ENCODE data around the gene DHX36.

DNA sequence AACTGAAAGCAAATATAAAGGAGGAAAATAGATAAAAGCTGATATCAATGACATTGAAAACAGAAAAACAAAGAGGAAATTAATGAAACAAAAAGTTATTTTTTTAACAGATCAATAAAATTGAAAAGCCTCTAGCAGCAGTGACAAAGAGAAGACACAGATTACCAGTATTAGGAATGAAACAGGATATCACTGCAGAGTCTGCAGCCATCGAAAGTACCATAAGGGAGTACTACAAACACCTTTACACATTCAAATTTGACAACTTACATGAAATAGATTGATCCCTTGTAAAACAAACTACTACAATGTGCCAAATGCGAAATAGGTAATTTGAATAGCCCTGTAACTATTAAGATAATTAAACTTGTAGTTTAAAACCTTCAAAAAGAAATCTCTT is 24.9 kb upstream of the DHX36 start:
- no peak for TF ChIP-seq CEBPB (IDR thresholded peaks at IDR 0.05; ENCODE audit: borderline replicate concordance in 1 of 2, low read depth in 2 of 2, low read length in 2 of 2)
- TF ChIP-seq, protein P1, sequence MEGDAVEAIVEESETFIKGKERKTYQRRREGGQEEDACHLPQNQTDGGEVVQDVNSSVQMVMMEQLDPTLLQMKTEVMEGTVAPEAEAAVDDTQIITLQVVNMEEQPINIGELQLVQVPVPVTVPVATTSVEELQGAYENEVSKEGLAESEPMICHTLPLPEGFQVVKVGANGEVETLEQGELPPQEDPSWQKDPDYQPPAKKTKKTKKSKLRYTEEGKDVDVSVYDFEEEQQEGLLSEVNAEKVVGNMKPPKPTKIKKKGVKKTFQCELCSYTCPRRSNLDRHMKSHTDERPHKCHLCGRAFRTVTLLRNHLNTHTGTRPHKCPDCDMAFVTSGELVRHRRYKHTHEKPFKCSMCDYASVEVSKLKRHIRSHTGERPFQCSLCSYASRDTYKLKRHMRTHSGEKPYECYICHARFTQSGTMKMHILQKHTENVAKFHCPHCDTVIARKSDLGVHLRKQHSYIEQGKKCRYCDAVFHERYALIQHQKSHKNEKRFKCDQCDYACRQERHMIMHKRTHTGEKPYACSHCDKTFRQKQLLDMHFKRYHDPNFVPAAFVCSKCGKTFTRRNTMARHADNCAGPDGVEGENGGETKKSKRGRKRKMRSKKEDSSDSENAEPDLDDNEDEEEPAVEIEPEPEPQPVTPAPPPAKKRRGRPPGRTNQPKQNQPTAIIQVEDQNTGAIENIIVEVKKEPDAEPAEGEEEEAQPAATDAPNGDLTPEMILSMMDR (IDR thresholded peaks at IDR 0.05 in 2 of 3, conservative IDR thresholded peaks at IDR 0.05 in 1 of 3; ENCODE audit: control insufficient read depth in 2 of 3, extremely low read depth in 1 of 3, insufficient read depth in 1 of 3, low read depth in 3 of 3, low read length in 3 of 3): no peak
- TF ChIP-seq HCFC1 (IDR thresholded peaks at IDR 0.05; ENCODE audit: low read length): no peak
- TF ChIP-seq, protein P2, sequence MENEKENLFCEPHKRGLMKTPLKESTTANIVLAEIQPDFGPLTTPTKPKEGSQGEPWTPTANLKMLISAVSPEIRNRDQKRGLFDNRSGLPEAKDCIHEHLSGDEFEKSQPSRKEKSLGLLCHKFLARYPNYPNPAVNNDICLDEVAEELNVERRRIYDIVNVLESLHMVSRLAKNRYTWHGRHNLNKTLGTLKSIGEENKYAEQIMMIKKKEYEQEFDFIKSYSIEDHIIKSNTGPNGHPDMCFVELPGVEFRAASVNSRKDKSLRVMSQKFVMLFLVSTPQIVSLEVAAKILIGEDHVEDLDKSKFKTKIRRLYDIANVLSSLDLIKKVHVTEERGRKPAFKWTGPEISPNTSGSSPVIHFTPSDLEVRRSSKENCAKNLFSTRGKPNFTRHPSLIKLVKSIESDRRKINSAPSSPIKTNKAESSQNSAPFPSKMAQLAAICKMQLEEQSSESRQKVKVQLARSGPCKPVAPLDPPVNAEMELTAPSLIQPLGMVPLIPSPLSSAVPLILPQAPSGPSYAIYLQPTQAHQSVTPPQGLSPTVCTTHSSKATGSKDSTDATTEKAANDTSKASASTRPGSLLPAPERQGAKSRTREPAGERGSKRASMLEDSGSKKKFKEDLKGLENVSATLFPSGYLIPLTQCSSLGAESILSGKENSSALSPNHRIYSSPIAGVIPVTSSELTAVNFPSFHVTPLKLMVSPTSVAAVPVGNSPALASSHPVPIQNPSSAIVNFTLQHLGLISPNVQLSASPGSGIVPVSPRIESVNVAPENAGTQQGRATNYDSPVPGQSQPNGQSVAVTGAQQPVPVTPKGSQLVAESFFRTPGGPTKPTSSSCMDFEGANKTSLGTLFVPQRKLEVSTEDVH (IDR thresholded peaks at IDR 0.05; ENCODE audit: low read depth, partially characterized antibody): no peak
- no peak for TF ChIP-seq MXI1 (IDR thresholded peaks at IDR 0.05; ENCODE audit: low read depth, low read length)
- no peak for TF ChIP-seq POLR2AphosphoS5 (IDR thresholded peaks at IDR 0.05; ENCODE audit: low read length)
- no peak for TF ChIP-seq EGR1 (IDR thresholded peaks at IDR 0.05; ENCODE audit: borderline replicate concordance in 1 of 2, low read depth in 2 of 2, low read length in 2 of 2)
